Liver (tissue), 9 donors: Measurements from ENCODE around the gene TRPM1. TPM values are rescaled to one million over a fixed set of nuclear protein-coding genes. Genes with fewer than 3 reads are reported as not detected.

ENCODE experiments used
- DNase-seq: peaks from one replicate; pipeline ENCODE4 v3.0.0-alpha.2; 2017; ENCODE audit warnings: low spot score
- H3K27ac ChIP-seq, 2 donors: one replicate each; pipeline ENCODE4 v1.7.0; 2013; ENCODE audit warnings: inconsistent platforms in 2 of 2, low read length in 2 of 2, control low read depth in 1 of 2, low read depth in 1 of 2, mild to moderate bottlenecking in 1 of 2
- H3K27me3 ChIP-seq, 4 donors: one replicate each; pipeline versions ENCODE4 v1.6.1 to v1.7.0; 2013; ENCODE audit warnings: low read length in 3 of 4, inconsistent platforms in 1 of 4, mild to moderate bottlenecking in 1 of 4, moderate library complexity in 1 of 4; ENCODE audit not compliant: control insufficient read depth in 4 of 4, insufficient read depth in 4 of 4
- H3K36me3 ChIP-seq, 4 donors: one replicate each; pipeline versions ENCODE4 v1.6.1 to v1.7.0; 2013; ENCODE audit warnings: low read length in 3 of 4, mild to moderate bottlenecking in 3 of 4, low read depth in 1 of 4, moderate library complexity in 1 of 4; ENCODE audit not compliant: control insufficient read depth in 4 of 4, insufficient read depth in 3 of 4
- H3K4me1 ChIP-seq, 4 donors: one replicate each; pipeline versions ENCODE4 v1.6.1 to v1.7.0; 2013; ENCODE audit warnings: low read length in 3 of 4, mild to moderate bottlenecking in 3 of 4, moderate library complexity in 1 of 4; ENCODE audit not compliant: control insufficient read depth in 4 of 4, insufficient read depth in 4 of 4
- H3K4me3 ChIP-seq, 3 donors: one replicate each; pipeline versions ENCODE4 v1.6.1 to v1.7.0; 2013; ENCODE audit warnings: low read length in 3 of 3, control low read depth in 1 of 3, low read depth in 1 of 3, mild to moderate bottlenecking in 1 of 3
- H3K9ac ChIP-seq, 2 donors: one replicate each; pipeline ENCODE4 v1.7.0; 2013; ENCODE audit warnings: low read length in 2 of 2, mild to moderate bottlenecking in 2 of 2, moderate library complexity in 2 of 2, control low read depth in 1 of 2, low read depth in 1 of 2
- H3K9me3 ChIP-seq, 4 donors: one replicate each; pipeline versions ENCODE4 v1.6.1 to v1.7.0; 2013; ENCODE audit warnings: low read length in 3 of 4; ENCODE audit not compliant: control insufficient read depth in 4 of 4
- EGR1 ChIP-seq, 2 donors: IDR thresholded peaks; 2 replicates each; pipeline ENCODE4 v1.6.1; 2016 to 2018; ENCODE audit warnings: antibody characterized with exemption in 2 of 2, low read depth in 2 of 2
- FOXA1 ChIP-seq: IDR thresholded peaks from 2 replicates; pipeline ENCODE4 v1.6.1; 2016; ENCODE audit warnings: antibody characterized with exemption
- FOXA2 ChIP-seq: IDR thresholded peaks from 2 replicates; pipeline ENCODE4 v1.6.1; 2016; ENCODE audit warnings: antibody characterized with exemption
- GABPA ChIP-seq, 2 donors: IDR thresholded peaks in 1 of 2; conservative IDR thresholded peaks in 1 of 2; 2 replicates each; pipeline ENCODE4 v1.6.1; 2016; ENCODE audit warnings: antibody characterized with exemption in 2 of 2, mild to moderate bottlenecking in 1 of 2, moderate library complexity in 1 of 2
- HNF4A ChIP-seq, 2 donors: conservative IDR thresholded peaks; 2 replicates each; pipeline ENCODE4 v1.6.1; 2016; ENCODE audit warnings: antibody characterized with exemption in 2 of 2, mild to moderate bottlenecking in 2 of 2
- HNF4G ChIP-seq: IDR thresholded peaks from 2 replicates; pipeline ENCODE4 v1.6.1; 2016; ENCODE audit warnings: antibody characterized with exemption
- JUND ChIP-seq, 2 donors: IDR thresholded peaks; 2 replicates each; pipeline ENCODE4 v1.6.1; 2016; ENCODE audit warnings: antibody characterized with exemption in 2 of 2
- NR2F2 ChIP-seq: IDR thresholded peaks from 2 replicates; pipeline ENCODE4 v1.6.1; 2016; ENCODE audit warnings: antibody characterized with exemption
- RAD21 ChIP-seq, 2 donors: IDR thresholded peaks; 2 replicates each; pipeline ENCODE4 v1.6.1; 2016; ENCODE audit warnings: antibody characterized with exemption in 2 of 2, mild to moderate bottlenecking in 2 of 2
- RXRA ChIP-seq, 2 donors: IDR thresholded peaks; 2 replicates each; pipeline ENCODE4 v1.6.1; 2017 to 2018; ENCODE audit warnings: antibody characterized with exemption in 2 of 2, mild to moderate bottlenecking in 1 of 2
- YY1 ChIP-seq: IDR thresholded peaks from 2 replicates; pipeline ENCODE4 v1.6.1; 2016; ENCODE audit warnings: antibody characterized with exemption, mild to moderate bottlenecking
- WGBS: extraction: QIAGEN DNeasy Blood & Tissue Kit; methylation state at CpG from one replicate; pipeline ENCODE4 v1.1.7; 2013; 5-methylcytosine and 5-hydroxymethylcytosine counted together
- polyA plus RNA-seq, 2 donors: library from polyadenylated mRNA; stranded (reverse) in 1 of 2; unstranded in 1 of 2; fragments of 200-250 nt in 1 of 2; fragments of >200 nt in 1 of 2; fragmentation: Nextera tagmentation in 1 of 2; extraction: Ambion mirVana in 1 of 2; gene quantifications; one replicate each; pipeline versions ENCODE4 v1.2.1 to v1.2.3, GENCODE V29; 2013 to 2015
- total RNA-seq, 2 donors: library from RNA; depleted of rRNA; stranded (reverse); fragments of >200 nt; gene quantifications; one replicate each; pipeline ENCODE4 v1.2.3, GENCODE V29; 2014
- TF ChIP-seq, protein P1 (sequence below): IDR thresholded peaks from 2 replicates; pipeline ENCODE4 v1.6.1; 2016; ENCODE audit warnings: antibody characterized with exemption
- TF ChIP-seq, protein P2 (sequence below): IDR thresholded peaks from 2 replicates; pipeline ENCODE4 v1.6.1; 2016; ENCODE audit warnings: antibody characterized with exemption, mild to moderate bottlenecking
- TF ChIP-seq, protein P3 (sequence below): fragments of 150-350 bp; IDR thresholded peaks from 2 replicates; pipeline ENCODE4 v1.5.1; 2017; ENCODE audit warnings: improper control_type of control experiment, low read depth, low read length; ENCODE audit not compliant: missing input control
- TF ChIP-seq, protein P4 (sequence below): IDR thresholded peaks from 2 replicates; pipeline ENCODE4 v1.6.1; 2016; ENCODE audit warnings: antibody characterized with exemption
- donor health status: healthy.
- donor health status: healthy.
- donor health status: healthy.
- donor health status: healthy.
- donor health status: healthy.

TRPM1 gene
- total and polyA plus RNA-seq, 4 donors = not detected

DNA sequence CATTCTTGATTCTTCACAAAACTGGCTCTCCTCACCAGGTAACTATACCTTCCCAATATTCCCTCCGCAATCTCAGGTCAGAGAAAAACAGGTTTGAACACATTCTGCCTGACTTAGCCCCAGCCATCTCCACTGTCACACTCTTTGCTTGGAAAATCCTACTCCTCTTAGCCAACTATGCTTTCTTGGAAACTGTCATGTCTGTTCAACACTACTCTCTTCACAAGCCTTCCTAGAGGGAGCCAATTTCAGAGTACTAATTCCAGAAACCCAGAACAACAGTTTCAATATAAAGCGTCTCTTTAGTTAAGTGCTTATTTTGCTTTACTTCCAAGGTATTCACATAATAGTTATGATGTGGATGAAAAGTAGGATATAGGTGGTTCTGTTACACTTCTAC lies 131.8 kb downstream of the TRPM1 start:
- Histone ChIP-seq H3K9me3 (no peaks in the 10 kb centered on the region), H3K4me1 (no peaks in the 10 kb centered on the region), H3K27ac (no peak overlapping the region), H3K9ac (no peak overlapping the region), H3K27me3 (no peaks in the 10 kb centered on the region), H3K4me3 (no peak overlapping the region), H3K36me3 (peaks cover 3 to 45% (median 36%) of the 10 kb centered on the region in 4 donors)
- TF ChIP-seq, protein P1, sequence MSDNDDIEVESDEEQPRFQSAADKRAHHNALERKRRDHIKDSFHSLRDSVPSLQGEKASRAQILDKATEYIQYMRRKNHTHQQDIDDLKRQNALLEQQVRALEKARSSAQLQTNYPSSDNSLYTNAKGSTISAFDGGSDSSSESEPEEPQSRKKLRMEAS = no peak
- DNase-seq = no peak
- WGBS = 98% methylated on average over 2 of the region's 2 CpGs

DNA sequence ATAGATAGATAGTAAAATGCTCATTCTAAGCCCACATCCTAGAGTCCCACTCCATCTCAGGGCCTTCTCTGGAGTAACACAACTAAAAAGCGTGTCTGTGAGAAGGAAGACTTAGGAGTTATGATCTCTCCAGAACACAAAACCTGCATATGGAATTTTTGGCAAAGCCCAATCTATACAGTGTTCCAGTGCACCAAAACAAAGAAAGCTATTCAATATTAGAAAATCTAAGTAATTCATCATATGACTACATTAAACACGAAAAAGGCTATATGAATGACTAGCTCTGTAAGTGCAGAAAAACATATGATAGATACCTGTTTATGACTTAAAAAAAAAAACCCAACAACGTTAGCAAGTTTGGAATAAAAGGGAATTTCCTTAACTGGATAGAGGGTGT lies 137.8 kb downstream of the TRPM1 start:
- H3K4me3 ChIP-seq = no peak overlapping the region
- no peak overlapping the region for H3K9ac ChIP-seq
- peaks cover 3 to 52% (median 44%) of the 10 kb centered on the region in 4 donors for H3K36me3 ChIP-seq
- no peaks in the 10 kb centered on the region for H3K27me3 ChIP-seq
- DNase-seq = no peak
- no peak overlapping the region for H3K27ac ChIP-seq
- 90% methylated on average over 3 of the region's 3 CpGs for WGBS
- H3K9me3 ChIP-seq = no peaks in the 10 kb centered on the region
- TF ChIP-seq, protein P1 = no peak
- TF ChIP-seq FOXA2 (no peak), RXRA (IDR thresholded peaks at IDR 0.05) (no peak), RAD21 (IDR thresholded peaks at IDR 0.05) (no peak), NR2F2 (no peak), YY1 (no peak)
- no peaks in the 10 kb centered on the region for H3K4me1 ChIP-seq

DNA sequence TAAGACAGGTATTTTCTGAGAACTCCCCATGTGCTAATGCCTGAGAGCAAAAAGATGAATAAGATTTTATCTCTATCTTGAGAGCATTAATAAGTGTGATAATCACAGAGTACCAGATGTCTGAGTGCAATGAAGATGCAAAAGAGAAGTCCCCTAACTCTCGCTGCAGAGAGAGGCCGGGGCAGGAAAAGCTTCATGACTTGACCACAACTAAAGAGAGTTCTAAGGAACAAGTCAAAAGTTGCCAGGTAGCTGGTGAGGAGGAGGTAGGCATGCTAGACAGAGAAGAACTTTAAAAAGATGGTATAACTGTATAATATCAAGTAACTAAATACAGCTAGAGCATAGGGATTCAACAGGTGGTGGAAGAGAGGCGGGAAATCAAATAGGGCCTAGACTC lies 138.9 kb downstream of the TRPM1 start:
- no peak overlapping the region for H3K27ac ChIP-seq
- H3K4me1 ChIP-seq = no peaks in the 10 kb centered on the region
- no peak overlapping the region for H3K4me3 ChIP-seq
- DNase-seq = no peak
- H3K27me3 ChIP-seq = no peaks in the 10 kb centered on the region
- no peaks in the 10 kb centered on the region for H3K9me3 ChIP-seq
- no peak overlapping the region for H3K9ac ChIP-seq
- H3K36me3 ChIP-seq = peaks cover 4 to 62% (median 49%) of the 10 kb centered on the region in 4 donors
- 96% methylated on average over 3 of the region's 3 CpGs for WGBS
- TF ChIP-seq, protein P2, sequence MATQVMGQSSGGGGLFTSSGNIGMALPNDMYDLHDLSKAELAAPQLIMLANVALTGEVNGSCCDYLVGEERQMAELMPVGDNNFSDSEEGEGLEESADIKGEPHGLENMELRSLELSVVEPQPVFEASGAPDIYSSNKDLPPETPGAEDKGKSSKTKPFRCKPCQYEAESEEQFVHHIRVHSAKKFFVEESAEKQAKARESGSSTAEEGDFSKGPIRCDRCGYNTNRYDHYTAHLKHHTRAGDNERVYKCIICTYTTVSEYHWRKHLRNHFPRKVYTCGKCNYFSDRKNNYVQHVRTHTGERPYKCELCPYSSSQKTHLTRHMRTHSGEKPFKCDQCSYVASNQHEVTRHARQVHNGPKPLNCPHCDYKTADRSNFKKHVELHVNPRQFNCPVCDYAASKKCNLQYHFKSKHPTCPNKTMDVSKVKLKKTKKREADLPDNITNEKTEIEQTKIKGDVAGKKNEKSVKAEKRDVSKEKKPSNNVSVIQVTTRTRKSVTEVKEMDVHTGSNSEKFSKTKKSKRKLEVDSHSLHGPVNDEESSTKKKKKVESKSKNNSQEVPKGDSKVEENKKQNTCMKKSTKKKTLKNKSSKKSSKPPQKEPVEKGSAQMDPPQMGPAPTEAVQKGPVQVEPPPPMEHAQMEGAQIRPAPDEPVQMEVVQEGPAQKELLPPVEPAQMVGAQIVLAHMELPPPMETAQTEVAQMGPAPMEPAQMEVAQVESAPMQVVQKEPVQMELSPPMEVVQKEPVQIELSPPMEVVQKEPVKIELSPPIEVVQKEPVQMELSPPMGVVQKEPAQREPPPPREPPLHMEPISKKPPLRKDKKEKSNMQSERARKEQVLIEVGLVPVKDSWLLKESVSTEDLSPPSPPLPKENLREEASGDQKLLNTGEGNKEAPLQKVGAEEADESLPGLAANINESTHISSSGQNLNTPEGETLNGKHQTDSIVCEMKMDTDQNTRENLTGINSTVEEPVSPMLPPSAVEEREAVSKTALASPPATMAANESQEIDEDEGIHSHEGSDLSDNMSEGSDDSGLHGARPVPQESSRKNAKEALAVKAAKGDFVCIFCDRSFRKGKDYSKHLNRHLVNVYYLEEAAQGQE = no peak
- TF ChIP-seq FOXA2 (no peak), RAD21 (IDR thresholded peaks at IDR 0.05) (no peak), RXRA (IDR thresholded peaks at IDR 0.05) (no peak), GABPA (IDR thresholded peaks at IDR 0.05 in 1 of 2, conservative IDR thresholded peaks at IDR 0.05 in 1 of 2) (no peak)
- TF ChIP-seq, protein P1 = no peak

DNA sequence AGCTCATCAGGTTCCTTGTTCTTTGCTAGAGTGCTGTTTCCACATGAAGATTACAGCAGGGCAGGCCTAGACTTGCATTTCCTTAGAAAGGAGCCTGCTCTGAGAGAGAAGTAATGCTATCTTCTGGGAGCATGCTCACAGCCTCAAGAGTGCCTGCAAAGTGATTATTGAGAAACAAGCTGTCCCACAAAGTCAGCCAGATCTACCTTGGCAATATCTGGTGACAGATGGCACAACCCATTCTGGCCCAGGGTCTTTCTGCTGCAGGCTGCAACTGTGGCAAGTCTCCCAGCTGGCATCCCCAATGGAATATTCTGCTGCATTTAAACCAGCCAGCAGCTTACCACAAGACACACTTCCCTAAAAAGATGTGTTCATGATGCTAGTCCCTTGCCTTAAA lies 139.4 kb downstream of the TRPM1 start:
- H3K9ac ChIP-seq = no peak overlapping the region
- DNase-seq = no peak
- H3K36me3 ChIP-seq = peaks cover 5 to 67% (median 48%) of the 10 kb centered on the region in 4 donors
- H3K4me1 ChIP-seq = no peaks in the 10 kb centered on the region
- no peaks in the 10 kb centered on the region for H3K9me3 ChIP-seq
- H3K4me3 ChIP-seq = no peak overlapping the region
- no peaks in the 10 kb centered on the region for H3K27me3 ChIP-seq
- H3K27ac ChIP-seq = no peak overlapping the region
- no peak for TF ChIP-seq HNF4A (conservative IDR thresholded peaks at IDR 0.05)
- TF ChIP-seq HNF4G = no peak
- TF ChIP-seq RAD21 (IDR thresholded peaks at IDR 0.05) = no peak
- no peak for TF ChIP-seq GABPA (IDR thresholded peaks at IDR 0.05 in 1 of 2, conservative IDR thresholded peaks at IDR 0.05 in 1 of 2)
- TF ChIP-seq, protein P1 = no peak
- TF ChIP-seq EGR1 (IDR thresholded peaks at IDR 0.05; ENCODE audit: low read depth in 2 of 2) = no peak
- TF ChIP-seq, protein P3, sequence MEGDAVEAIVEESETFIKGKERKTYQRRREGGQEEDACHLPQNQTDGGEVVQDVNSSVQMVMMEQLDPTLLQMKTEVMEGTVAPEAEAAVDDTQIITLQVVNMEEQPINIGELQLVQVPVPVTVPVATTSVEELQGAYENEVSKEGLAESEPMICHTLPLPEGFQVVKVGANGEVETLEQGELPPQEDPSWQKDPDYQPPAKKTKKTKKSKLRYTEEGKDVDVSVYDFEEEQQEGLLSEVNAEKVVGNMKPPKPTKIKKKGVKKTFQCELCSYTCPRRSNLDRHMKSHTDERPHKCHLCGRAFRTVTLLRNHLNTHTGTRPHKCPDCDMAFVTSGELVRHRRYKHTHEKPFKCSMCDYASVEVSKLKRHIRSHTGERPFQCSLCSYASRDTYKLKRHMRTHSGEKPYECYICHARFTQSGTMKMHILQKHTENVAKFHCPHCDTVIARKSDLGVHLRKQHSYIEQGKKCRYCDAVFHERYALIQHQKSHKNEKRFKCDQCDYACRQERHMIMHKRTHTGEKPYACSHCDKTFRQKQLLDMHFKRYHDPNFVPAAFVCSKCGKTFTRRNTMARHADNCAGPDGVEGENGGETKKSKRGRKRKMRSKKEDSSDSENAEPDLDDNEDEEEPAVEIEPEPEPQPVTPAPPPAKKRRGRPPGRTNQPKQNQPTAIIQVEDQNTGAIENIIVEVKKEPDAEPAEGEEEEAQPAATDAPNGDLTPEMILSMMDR = no peak
- TF ChIP-seq, protein P4, sequence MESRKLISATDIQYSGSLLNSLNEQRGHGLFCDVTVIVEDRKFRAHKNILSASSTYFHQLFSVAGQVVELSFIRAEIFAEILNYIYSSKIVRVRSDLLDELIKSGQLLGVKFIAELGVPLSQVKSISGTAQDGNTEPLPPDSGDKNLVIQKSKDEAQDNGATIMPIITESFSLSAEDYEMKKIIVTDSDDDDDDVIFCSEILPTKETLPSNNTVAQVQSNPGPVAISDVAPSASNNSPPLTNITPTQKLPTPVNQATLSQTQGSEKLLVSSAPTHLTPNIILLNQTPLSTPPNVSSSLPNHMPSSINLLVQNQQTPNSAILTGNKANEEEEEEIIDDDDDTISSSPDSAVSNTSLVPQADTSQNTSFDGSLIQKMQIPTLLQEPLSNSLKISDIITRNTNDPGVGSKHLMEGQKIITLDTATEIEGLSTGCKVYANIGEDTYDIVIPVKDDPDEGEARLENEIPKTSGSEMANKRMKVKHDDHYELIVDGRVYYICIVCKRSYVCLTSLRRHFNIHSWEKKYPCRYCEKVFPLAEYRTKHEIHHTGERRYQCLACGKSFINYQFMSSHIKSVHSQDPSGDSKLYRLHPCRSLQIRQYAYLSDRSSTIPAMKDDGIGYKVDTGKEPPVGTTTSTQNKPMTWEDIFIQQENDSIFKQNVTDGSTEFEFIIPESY = no peak
- TF ChIP-seq FOXA2 = no peak
- no peak for TF ChIP-seq FOXA1
- TF ChIP-seq JUND (IDR thresholded peaks at IDR 0.05) = no peak
- no peak for TF ChIP-seq RXRA (IDR thresholded peaks at IDR 0.05)
